Brain microvascular endothelial cell (primary cell): ENCODE measurements around the gene VAV2.

Source experiments
- DNase-seq: peaks from one replicate; pipeline ENCODE4 v3.0.0-alpha.2; 2020
- H3K27ac ChIP-seq: fragments of 250-450 bp; sonication (Bioruptor Pico); 2 replicates; pipeline ENCODE4 v1.5.1; 2020; ENCODE audit warnings: mild to moderate bottlenecking, moderate library complexity
- H3K27me3 ChIP-seq: fragments of 250-450 bp; sonication (Bioruptor Pico); replicated peaks from 2 replicates; pipeline ENCODE4 v1.5.1; 2020; ENCODE audit warnings: mild to moderate bottlenecking
- H3K36me3 ChIP-seq: fragments of 250-450 bp; sonication (Bioruptor Pico); replicated peaks from 2 replicates; pipeline ENCODE4 v1.5.1; 2020; ENCODE audit warnings: mild to moderate bottlenecking
- H3K4me3 ChIP-seq: 2 replicates; pipeline ENCODE4 v1.5.1; 2011; ENCODE audit warnings: low read depth, mild to moderate bottlenecking, control low read depth, low read length, moderate library complexity
- CTCF ChIP-seq: IDR thresholded peaks from 2 replicates; pipeline ENCODE4 v1.5.1; 2011; ENCODE audit warnings: low read depth, mild to moderate bottlenecking, moderate library complexity, low read length, control low read depth, inconsistent platforms; ENCODE audit errors: missing control alignments
- in situ Hi-C: cut with HindIII; loops from 2 replicates; pipeline ENCODE4 v1.10.0; 2017; ENCODE audit warnings: low sequenced_read_pairs, low pct_ligation_motif_present

The VAV2 gene

GRCh38 chr9:133906932-133907910 lies 84.9 kb downstream of the VAV2 start:
- TF ChIP-seq CTCF, result no peak
- no peaks in the 10 kb centered on the region for H3K36me3 ChIP-seq
- H3K27ac ChIP-seq, result no peak overlapping the region
- no peaks in the 10 kb centered on the region for H3K27me3 ChIP-seq
- in situ Hi-C loops, result no loop called here
- H3K4me3 ChIP-seq, result no peak overlapping the region
- no peak for DNase-seq

- no peak for DNase-seq
- Histone ChIP-seq H3K4me3 (no peak overlapping the region), H3K27me3 (no peaks in the 10 kb centered on the region), H3K27ac (no peak overlapping the region), H3K36me3 (no peaks in the 10 kb centered on the region)
- in situ Hi-C loops, result no loop called here
- no peak for TF ChIP-seq CTCF
These were observed 85.9 kb downstream of the VAV2 start for GRCh38 chr9:133906218-133906617.

GRCh38 chr9:133905493-133905892 lies 86.6 kb downstream of the VAV2 start:
- TF ChIP-seq CTCF, result no peak
- no peak for DNase-seq
- Histone ChIP-seq H3K27ac (no peak overlapping the region), H3K4me3 (no peak overlapping the region), H3K36me3 (no peaks in the 10 kb centered on the region), H3K27me3 (no peaks in the 10 kb centered on the region)
- in situ Hi-C loops, result no loop called here

- Histone ChIP-seq H3K27me3 (no peaks in the 10 kb centered on the region), H3K27ac (no peak overlapping the region), H3K36me3 (no peaks in the 10 kb centered on the region), H3K4me3 (no peak overlapping the region)
- in situ Hi-C loops, result no loop called here
- DNase-seq, result no peak
- no peak for TF ChIP-seq CTCF
These were observed 87.6 kb downstream of the VAV2 start for GRCh38 chr9:133904346-133905090.

GRCh38 chr9:133901184-133901835 lies 90.8 kb downstream of the VAV2 start:
- no peak for TF ChIP-seq CTCF
- no peak overlapping the region for H3K27ac ChIP-seq
- in situ Hi-C loops, result no loop called here
- no peaks in the 10 kb centered on the region for H3K27me3 ChIP-seq
- no peak for DNase-seq
- H3K4me3 ChIP-seq, result no peak overlapping the region
- H3K36me3 ChIP-seq, result no peaks in the 10 kb centered on the region
